PC-9 (cell line): ENCODE measurements around the gene GAB4.

Experiments
- EZH2 ChIP-seq: fragments of 200-600 bp; sonication (generic); IDR thresholded peaks from 2 replicates; pipeline ENCODE4 v1.8.0; 2017; ENCODE audit warnings: antibody characterized with exemption, low read depth
- TF ChIP-seq, protein P1 (sequence below): fragments of 200-600 bp; sonication (generic); conservative IDR thresholded peaks from 2 replicates; pipeline ENCODE4 v1.6.1; 2017; ENCODE audit warnings: mixed run types, antibody characterized with exemption, mild to moderate bottlenecking, moderate library complexity

DNA sequence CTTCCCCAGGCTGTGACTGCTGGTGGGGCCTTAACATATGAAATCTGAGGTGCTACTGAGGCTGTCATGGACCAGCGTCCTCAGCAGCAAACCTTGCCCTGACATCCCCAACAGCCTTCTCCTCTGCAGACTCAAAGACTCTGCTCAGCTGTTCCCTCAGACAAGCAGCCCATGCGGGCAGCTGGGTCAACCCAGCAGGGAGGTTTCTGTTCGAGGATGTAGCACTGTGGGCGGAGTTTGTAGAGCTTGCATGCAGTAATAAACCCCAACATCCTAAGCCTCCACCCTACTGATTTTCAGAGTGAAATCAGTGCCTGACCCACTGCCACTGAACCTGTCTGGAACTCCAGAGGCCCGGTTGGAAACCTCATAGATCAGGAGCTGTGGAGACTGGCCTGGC is 94.0 kb downstream of the GAB4 start:
- TF ChIP-seq, protein P1, sequence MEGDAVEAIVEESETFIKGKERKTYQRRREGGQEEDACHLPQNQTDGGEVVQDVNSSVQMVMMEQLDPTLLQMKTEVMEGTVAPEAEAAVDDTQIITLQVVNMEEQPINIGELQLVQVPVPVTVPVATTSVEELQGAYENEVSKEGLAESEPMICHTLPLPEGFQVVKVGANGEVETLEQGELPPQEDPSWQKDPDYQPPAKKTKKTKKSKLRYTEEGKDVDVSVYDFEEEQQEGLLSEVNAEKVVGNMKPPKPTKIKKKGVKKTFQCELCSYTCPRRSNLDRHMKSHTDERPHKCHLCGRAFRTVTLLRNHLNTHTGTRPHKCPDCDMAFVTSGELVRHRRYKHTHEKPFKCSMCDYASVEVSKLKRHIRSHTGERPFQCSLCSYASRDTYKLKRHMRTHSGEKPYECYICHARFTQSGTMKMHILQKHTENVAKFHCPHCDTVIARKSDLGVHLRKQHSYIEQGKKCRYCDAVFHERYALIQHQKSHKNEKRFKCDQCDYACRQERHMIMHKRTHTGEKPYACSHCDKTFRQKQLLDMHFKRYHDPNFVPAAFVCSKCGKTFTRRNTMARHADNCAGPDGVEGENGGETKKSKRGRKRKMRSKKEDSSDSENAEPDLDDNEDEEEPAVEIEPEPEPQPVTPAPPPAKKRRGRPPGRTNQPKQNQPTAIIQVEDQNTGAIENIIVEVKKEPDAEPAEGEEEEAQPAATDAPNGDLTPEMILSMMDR: no peak
- TF ChIP-seq EZH2: no peak
